MG63 (cell line): ENCODE measurements around the gene INPP5B. TPM values are rescaled to one million over a fixed set of nuclear protein-coding genes. Genes with fewer than 3 reads are reported as not detected.
"Not testable (repeated sequence)": the region's sequence is repeated elsewhere in the genome, so short reads cannot be mapped to it uniquely, and the experiment has no call there.

Experiments used
- DNase-seq: peaks from one replicate; pipeline ENCODE4 v3.0.0-alpha.2; 2020
- H3K27me3 ChIP-seq: fragments of 250-450 bp; sonication (Bioruptor Pico); 2 replicates; pipeline ENCODE4 v1.5.1; 2020; ENCODE audit warnings: mild to moderate bottlenecking, moderate library complexity
- H3K36me3 ChIP-seq: fragments of 250-450 bp; sonication (Bioruptor Pico); 2 replicates; pipeline ENCODE4 v1.5.1; 2020; ENCODE audit warnings: mild to moderate bottlenecking, moderate library complexity
- H3K4me3 ChIP-seq: fragments of 250-450 bp; sonication (Bioruptor Pico); 2 replicates; pipeline ENCODE4 v1.5.1; 2020; ENCODE audit warnings: mild to moderate bottlenecking, moderate library complexity
- H3K9me3 ChIP-seq: fragments of 250-450 bp; sonication (Bioruptor Pico); 2 replicates; pipeline ENCODE4 v1.5.1; 2020; ENCODE audit warnings: mild to moderate bottlenecking, moderate library complexity
- total RNA-seq: library from RNA; depleted of rRNA; stranded (reverse); fragments of >200 nt; shearing (Covaris generic); gene quantifications from 2 replicates; pipeline ENCODE4 v1.2.3, GENCODE V29; 2014; ENCODE audit warnings: low replicate concordance; rRNA removed

The INPP5B gene
- total RNA-seq: 12.4 and 19.2 TPM in 2 replicates

- H3K4me3 ChIP-seq: peak within 1 kb of the TSS; percentile 77
- H3K36me3 ChIP-seq: peaks cover 19% of the 10 kb centered on the region
- DNase-seq: peak; percentile 92
- H3K27me3 ChIP-seq: no peaks in the 10 kb centered on the region
- H3K9me3 ChIP-seq: no peaks in the 10 kb centered on the region
Observed at GRCh38 chr1:37946703-37947360, at the start of gene INPP5B. Gene INPP5B, minus strand, starts transcription at chr1:37947053. Its CDS starts 745 bp downstream, at chr1:37946308.

GRCh38 chr1:37995751-37996345, 49.0 kb upstream of the INPP5B start:
- H3K9me3 ChIP-seq: no peaks in the 10 kb centered on the region
- no peak for DNase-seq
- no peak overlapping the region for H3K4me3 ChIP-seq
- H3K27me3 ChIP-seq: no peaks in the 10 kb centered on the region
- peaks cover 26% of the 10 kb centered on the region for H3K36me3 ChIP-seq

- H3K4me3 ChIP-seq: no peak overlapping the region
- H3K27me3 ChIP-seq: no peaks in the 10 kb centered on the region
- H3K36me3 ChIP-seq: peaks cover 26% of the 10 kb centered on the region
- no peak for DNase-seq
- H3K9me3 ChIP-seq: no peaks in the 10 kb centered on the region
Observed at GRCh38 chr1:37994886-37995566, 48.2 kb upstream of the INPP5B start.

- peak; percentile 48 for DNase-seq
- Histone ChIP-seq H3K27me3 (no peaks in the 10 kb centered on the region), H3K36me3 (peaks cover 36% of the 10 kb centered on the region), H3K4me3 (peak overlapping the region; percentile 82), H3K9me3 (no peaks in the 10 kb centered on the region)
Observed at GRCh38 chr1:37989361-37989930, 42.6 kb upstream of the INPP5B start.

GRCh38 chr1:37987679-37988078, 40.8 kb upstream of the INPP5B start:
- Histone ChIP-seq H3K9me3 (no peaks in the 10 kb centered on the region), H3K4me3 (no peak overlapping the region; the same call in 1 of the 2 replicates), H3K27me3 (no peaks in the 10 kb centered on the region), H3K36me3 (peaks cover 51% of the 10 kb centered on the region)
- no peak for DNase-seq

- H3K9me3 ChIP-seq: no peaks in the 10 kb centered on the region
- H3K27me3 ChIP-seq: no peaks in the 10 kb centered on the region
- peaks cover 86% of the 10 kb centered on the region for H3K36me3 ChIP-seq
- no peak for DNase-seq
- no peak overlapping the region for H3K4me3 ChIP-seq
Observed at GRCh38 chr1:37983546-37983945, 36.7 kb upstream of the INPP5B start.

GRCh38 chr1:37978541-37978940, 31.7 kb upstream of the INPP5B start:
- peaks cover 77% of the 10 kb centered on the region for H3K36me3 ChIP-seq
- no peak overlapping the region for H3K4me3 ChIP-seq

GRCh38 chr1:37975083-37975482, 28.2 kb upstream of the INPP5B start:
- not testable (repeated sequence) for DNase-seq, H3K27me3 ChIP-seq, H3K9me3 ChIP-seq, H3K4me3 ChIP-seq
- peaks cover 74% of the 10 kb centered on the region for H3K36me3 ChIP-seq

More at GRCh38 chr1:37978541-37978940, 31.7 kb upstream of the INPP5B start:
- DNase-seq: no peak
- H3K9me3 ChIP-seq: no peaks in the 10 kb centered on the region
- no peaks in the 10 kb centered on the region for H3K27me3 ChIP-seq

GRCh38 chr1:37974567-37974966, 27.7 kb upstream of the INPP5B start:
- no peak for DNase-seq
- no peaks in the 10 kb centered on the region for H3K27me3 ChIP-seq
- H3K9me3 ChIP-seq: no peaks in the 10 kb centered on the region
- H3K4me3 ChIP-seq: no peak overlapping the region
- peaks cover 73% of the 10 kb centered on the region for H3K36me3 ChIP-seq

- H3K9me3 ChIP-seq, H3K4me3 ChIP-seq, H3K27me3 ChIP-seq, DNase-seq: not testable (repeated sequence)
- peaks cover 74% of the 10 kb centered on the region for H3K36me3 ChIP-seq
Observed at GRCh38 chr1:37973684-37974083, 26.8 kb upstream of the INPP5B start.

GRCh38 chr1:37965301-37965700, 18.4 kb upstream of the INPP5B start:
- no peaks in the 10 kb centered on the region for H3K9me3 ChIP-seq
- no peak for DNase-seq
- H3K27me3 ChIP-seq: no peaks in the 10 kb centered on the region
- H3K4me3 ChIP-seq: no peak overlapping the region
- peaks cover 48% of the 10 kb centered on the region for H3K36me3 ChIP-seq

- not testable (repeated sequence) for H3K4me3 ChIP-seq, H3K9me3 ChIP-seq, H3K27me3 ChIP-seq, DNase-seq
- peaks cover 46% of the 10 kb centered on the region for H3K36me3 ChIP-seq
Observed at GRCh38 chr1:37964106-37964505, 17.3 kb upstream of the INPP5B start.

GRCh38 chr1:37958690-37959089, 11.8 kb upstream of the INPP5B start:
- DNase-seq: no peak
- Histone ChIP-seq H3K9me3 (no peaks in the 10 kb centered on the region), H3K4me3 (no peak overlapping the region), H3K36me3 (peaks cover 28% of the 10 kb centered on the region), H3K27me3 (no peaks in the 10 kb centered on the region)

GRCh38 chr1:37955685-37956084, 8.8 kb upstream of the INPP5B start:
- DNase-seq: no peak
- no peaks in the 10 kb centered on the region for H3K27me3 ChIP-seq
- H3K36me3 ChIP-seq: peaks cover 22% of the 10 kb centered on the region
- no peak overlapping the region for H3K4me3 ChIP-seq
- H3K9me3 ChIP-seq: no peaks in the 10 kb centered on the region

- Histone ChIP-seq H3K4me3 (no peak overlapping the region), H3K36me3 (peaks cover 14% of the 10 kb centered on the region), H3K9me3 (no peaks in the 10 kb centered on the region), H3K27me3 (no peaks in the 10 kb centered on the region)
- no peak for DNase-seq
Observed at GRCh38 chr1:37954316-37954971, 7.6 kb upstream of the INPP5B start.

- peaks cover 6% of the 10 kb centered on the region; the same call in 1 of the 2 replicates for H3K36me3 ChIP-seq
- no peaks in the 10 kb centered on the region for H3K27me3 ChIP-seq
- H3K9me3 ChIP-seq: no peaks in the 10 kb centered on the region
- no peak for DNase-seq
- no peak overlapping the region for H3K4me3 ChIP-seq
Observed at GRCh38 chr1:37952738-37953137, 5.9 kb upstream of the INPP5B start.
